ENCODE measurements around the gene UNK.
"Not testable (repeated sequence)": the region's sequence is repeated elsewhere in the genome, so short reads cannot be mapped to it uniquely, and the experiment has no call there.

UNK gene

GRCh38 chr17:75773121-75773807 lies 11.3 kb upstream of the UNK start:
- no peak overlapping the region for H3K4me3 ChIP-seq (ENCODE audit: low read depth in 1 of 2, low read length in 2 of 2)
- no peaks in the 10 kb centered on the region for H3K27me3 ChIP-seq (ENCODE audit: control insufficient read depth in 1 of 2, insufficient read depth in 2 of 2, low read length in 2 of 2)
- no peak overlapping the region for H3K9ac ChIP-seq (ENCODE audit: low read depth in 1 of 2, low read length in 2 of 2)
- H3K9me3 ChIP-seq (ENCODE audit: control insufficient read depth in 1 of 2, low read length in 2 of 2): no peaks in the 10 kb centered on the region
- H3K4me1 ChIP-seq (ENCODE audit: control insufficient read depth in 1 of 2, insufficient read depth in 2 of 2, low read length in 2 of 2): peaks cover 41 to 50% of the 10 kb centered on the region in 2 donors
- no peak overlapping the region for H3K27ac ChIP-seq (ENCODE audit: low read depth, low read length)
- H3K36me3 ChIP-seq (ENCODE audit: control insufficient read depth in 1 of 2, insufficient read depth in 2 of 2, low read length in 2 of 2): peaks cover 16 to 36% of the 10 kb centered on the region in 2 donors

DNA sequence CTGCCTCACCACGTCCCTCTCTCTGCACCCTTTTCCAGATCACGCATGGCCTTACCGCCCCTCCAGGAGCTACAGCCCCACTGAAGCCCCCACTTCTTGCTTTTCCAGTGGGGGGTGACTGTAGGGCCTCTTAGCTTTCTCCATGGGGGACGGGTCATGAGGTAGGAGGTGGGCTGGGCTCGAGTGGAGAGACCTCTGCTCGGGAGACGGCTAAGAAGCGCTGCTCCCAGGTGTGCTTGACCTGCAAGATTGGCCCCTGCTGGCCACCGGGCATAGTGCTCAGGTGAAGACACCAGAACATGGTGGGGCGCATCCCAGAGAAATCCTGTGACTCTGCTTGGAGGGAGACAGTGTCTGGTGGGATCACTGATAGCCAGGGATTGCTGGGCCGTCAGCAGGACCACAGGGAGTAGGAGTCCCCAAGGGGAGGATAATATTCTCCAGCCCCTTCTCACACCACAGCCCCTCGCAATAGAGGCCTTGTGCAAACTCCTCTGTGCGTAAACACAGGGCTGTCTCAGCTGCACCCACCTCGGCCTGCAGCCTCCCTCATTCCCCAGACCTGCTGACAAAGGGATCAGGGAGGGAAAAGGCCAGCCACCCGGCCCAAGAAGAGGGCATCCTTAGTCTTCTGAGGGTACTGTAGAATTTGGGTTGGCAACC lies 10.7 kb upstream of the UNK start:
- Histone ChIP-seq H3K9me3 (ENCODE audit: control insufficient read depth in 1 of 2, low read length in 2 of 2) (no peaks in the 10 kb centered on the region), H3K4me1 (ENCODE audit: control insufficient read depth in 1 of 2, insufficient read depth in 2 of 2, low read length in 2 of 2) (peaks cover 41 to 50% of the 10 kb centered on the region in 2 donors), H3K4me3 (ENCODE audit: low read depth in 1 of 2, low read length in 2 of 2) (no peak overlapping the region), H3K36me3 (ENCODE audit: control insufficient read depth in 1 of 2, insufficient read depth in 2 of 2, low read length in 2 of 2) (peaks cover 22 to 41% of the 10 kb centered on the region in 2 donors), H3K27me3 (ENCODE audit: control insufficient read depth in 1 of 2, insufficient read depth in 2 of 2, low read length in 2 of 2) (no peaks in the 10 kb centered on the region), H3K27ac (ENCODE audit: low read depth, low read length) (no peak overlapping the region), H3K9ac (ENCODE audit: low read depth in 1 of 2, low read length in 2 of 2) (no peak overlapping the region)

- Histone ChIP-seq H3K9me3 (ENCODE audit: control insufficient read depth in 1 of 2, low read length in 2 of 2) (no peaks in the 10 kb centered on the region), H3K4me1 (ENCODE audit: control insufficient read depth in 1 of 2, insufficient read depth in 2 of 2, low read length in 2 of 2) (peaks cover 37 to 45% of the 10 kb centered on the region in 2 donors), H3K27ac (ENCODE audit: low read depth, low read length) (no peak overlapping the region), H3K4me3 (ENCODE audit: low read depth in 1 of 2, low read length in 2 of 2) (no peak overlapping the region), H3K27me3 (ENCODE audit: control insufficient read depth in 1 of 2, insufficient read depth in 2 of 2, low read length in 2 of 2) (no peaks in the 10 kb centered on the region), H3K9ac (ENCODE audit: low read depth in 1 of 2, low read length in 2 of 2) (no peak overlapping the region), H3K36me3 (ENCODE audit: control insufficient read depth in 1 of 2, insufficient read depth in 2 of 2, low read length in 2 of 2) (peaks cover 22 to 41% of the 10 kb centered on the region in 2 donors)
These were observed 10.1 kb upstream of the UNK start for GRCh38 chr17:75774471-75774990.

GRCh38 chr17:75774991-75775668 lies 9.5 kb upstream of the UNK start:
- H3K4me1 ChIP-seq (ENCODE audit: control insufficient read depth in 1 of 2, insufficient read depth in 2 of 2, low read length in 2 of 2): peaks cover 34 to 45% of the 10 kb centered on the region in 2 donors
- H3K9me3 ChIP-seq (ENCODE audit: control insufficient read depth in 1 of 2, low read length in 2 of 2): no peaks in the 10 kb centered on the region
- no peak overlapping the region for H3K9ac ChIP-seq (ENCODE audit: low read depth in 1 of 2, low read length in 2 of 2)
- H3K27ac ChIP-seq (ENCODE audit: low read depth, low read length): peak overlapping the region; percentile 26
- no peaks in the 10 kb centered on the region for H3K27me3 ChIP-seq (ENCODE audit: control insufficient read depth in 1 of 2, insufficient read depth in 2 of 2, low read length in 2 of 2)
- H3K4me3 ChIP-seq (ENCODE audit: low read depth in 1 of 2, low read length in 2 of 2): no peak overlapping the region
- H3K36me3 ChIP-seq (ENCODE audit: control insufficient read depth in 1 of 2, insufficient read depth in 2 of 2, low read length in 2 of 2): peaks cover 22 to 41% of the 10 kb centered on the region in 2 donors

- H3K4me3 ChIP-seq (ENCODE audit: low read depth in 1 of 2, low read length in 2 of 2): peak overlapping the region; percentile 89 to 91
- H3K27me3 ChIP-seq (ENCODE audit: control insufficient read depth in 1 of 2, insufficient read depth in 2 of 2, low read length in 2 of 2): no peaks in the 10 kb centered on the region
- H3K4me1 ChIP-seq (ENCODE audit: control insufficient read depth in 1 of 2, insufficient read depth in 2 of 2, low read length in 2 of 2): peaks cover 28 to 42% of the 10 kb centered on the region in 2 donors
- H3K9ac ChIP-seq (ENCODE audit: low read depth in 1 of 2, low read length in 2 of 2): peak overlapping the region; percentile 4 to 45
- H3K36me3 ChIP-seq (ENCODE audit: control insufficient read depth in 1 of 2, insufficient read depth in 2 of 2, low read length in 2 of 2): peaks cover 22 to 41% of the 10 kb centered on the region in 2 donors
- H3K27ac ChIP-seq (ENCODE audit: low read depth, low read length): peak overlapping the region; percentile 1
- no peaks in the 10 kb centered on the region for H3K9me3 ChIP-seq (ENCODE audit: control insufficient read depth in 1 of 2, low read length in 2 of 2)
These were observed 8.0 kb upstream of the UNK start for GRCh38 chr17:75776386-75777295.

- peaks cover 22 to 38% of the 10 kb centered on the region in 2 donors for H3K4me1 ChIP-seq (ENCODE audit: control insufficient read depth in 1 of 2, insufficient read depth in 2 of 2, low read length in 2 of 2)
- H3K4me3 ChIP-seq (ENCODE audit: low read depth in 1 of 2, low read length in 2 of 2): peak overlapping the region; percentile 89 to 91
- H3K9ac ChIP-seq (ENCODE audit: low read depth in 1 of 2, low read length in 2 of 2): peak overlapping the region; percentile 45 to 84
- no peaks in the 10 kb centered on the region for H3K9me3 ChIP-seq (ENCODE audit: control insufficient read depth in 1 of 2, low read length in 2 of 2)
- H3K27me3 ChIP-seq (ENCODE audit: control insufficient read depth in 1 of 2, insufficient read depth in 2 of 2, low read length in 2 of 2): no peaks in the 10 kb centered on the region
- H3K36me3 ChIP-seq (ENCODE audit: control insufficient read depth in 1 of 2, insufficient read depth in 2 of 2, low read length in 2 of 2): peaks cover 22 to 41% of the 10 kb centered on the region in 2 donors
- no peak overlapping the region for H3K27ac ChIP-seq (ENCODE audit: low read depth, low read length)
These were observed 7.2 kb upstream of the UNK start for GRCh38 chr17:75777296-75777922.

- Histone ChIP-seq H3K4me3 (ENCODE audit: low read depth in 1 of 2, low read length in 2 of 2) (peak overlapping the region; percentile 89 to 91), H3K4me1 (ENCODE audit: control insufficient read depth in 1 of 2, insufficient read depth in 2 of 2, low read length in 2 of 2) (peaks cover 21 to 32% of the 10 kb centered on the region in 2 donors), H3K36me3 (ENCODE audit: control insufficient read depth in 1 of 2, insufficient read depth in 2 of 2, low read length in 2 of 2) (peaks cover 22 to 41% of the 10 kb centered on the region in 2 donors), H3K27ac (ENCODE audit: low read depth, low read length) (peak overlapping the region; percentile 98), H3K9ac (ENCODE audit: low read depth in 1 of 2, low read length in 2 of 2) (peak overlapping the region; percentile 80 to 84)
- H3K9me3 ChIP-seq (ENCODE audit: control insufficient read depth in 1 of 2, low read length in 2 of 2); H3K27me3 ChIP-seq (ENCODE audit: control insufficient read depth in 1 of 2, insufficient read depth in 2 of 2, low read length in 2 of 2): not testable (repeated sequence)
These were observed 6.3 kb upstream of the UNK start for GRCh38 chr17:75778066-75778860.

DNA sequence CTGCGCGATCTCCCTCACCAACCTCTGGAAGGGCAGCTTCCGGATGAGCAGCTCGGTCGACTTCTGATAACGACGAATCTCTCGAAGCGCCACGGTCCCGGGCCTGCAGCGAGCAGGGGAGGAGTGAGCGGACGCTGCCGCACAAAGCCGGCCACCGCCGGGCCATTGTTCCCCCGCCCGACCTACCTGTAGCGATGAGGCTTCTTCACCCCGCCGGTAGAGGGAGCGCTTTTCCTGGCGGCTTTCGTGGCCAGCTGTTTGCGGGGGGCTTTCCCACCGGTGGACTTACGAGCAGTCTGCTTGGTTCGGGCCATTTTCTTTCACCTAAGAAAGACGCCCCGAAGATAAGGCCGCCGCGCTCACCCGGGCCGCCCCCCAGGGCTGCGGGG lies 5.8 kb upstream of the UNK start:
- Histone ChIP-seq H3K4me1 (ENCODE audit: control insufficient read depth in 1 of 2, insufficient read depth in 2 of 2, low read length in 2 of 2) (peaks cover 26 to 35% of the 10 kb centered on the region in 2 donors), H3K27me3 (ENCODE audit: control insufficient read depth in 1 of 2, insufficient read depth in 2 of 2, low read length in 2 of 2) (no peaks in the 10 kb centered on the region), H3K36me3 (ENCODE audit: control insufficient read depth in 1 of 2, insufficient read depth in 2 of 2, low read length in 2 of 2) (peaks cover 22 to 41% of the 10 kb centered on the region in 2 donors)

More for the DNA sequence above, 5.8 kb upstream of the UNK start:
- H3K9ac ChIP-seq (ENCODE audit: low read depth in 1 of 2, low read length in 2 of 2): peak overlapping the region; percentile 80 to 84
- no peaks in the 10 kb centered on the region for H3K9me3 ChIP-seq (ENCODE audit: control insufficient read depth in 1 of 2, low read length in 2 of 2)
- H3K27ac ChIP-seq (ENCODE audit: low read depth, low read length): peak overlapping the region; percentile 98
- peak overlapping the region; percentile 89 to 91 for H3K4me3 ChIP-seq (ENCODE audit: low read depth in 1 of 2, low read length in 2 of 2)

Data from duodenal mucosa (tissue), 2 donors.